Omental fat pad (tissue), 4 donors: ENCODE results near the gene LIX1. TPM values are rescaled to one million over a fixed set of nuclear protein-coding genes. Genes with fewer than 3 reads are reported as not detected.

Experiments used
- ATAC-seq: fragments of 150-250 bp; one replicate; pipeline ENCODE4 v1.9.1; 2016; ENCODE audit warnings: mild to moderate bottlenecking, moderate library complexity; ENCODE audit not compliant: low FRiP score
- DNase-seq: peaks from one replicate; pipeline ENCODE4 v3.0.0-alpha.2; 2019; ENCODE audit warnings: low spot score
- CTCF ChIP-seq, 3 donors: fragments of 450-650 bp; IDR thresholded peaks; one replicate each; pipeline ENCODE4 v1.5.1; 2016 to 2017; ENCODE audit warnings: antibody characterized with exemption in 3 of 3, mild to moderate bottlenecking in 3 of 3, moderate library complexity in 2 of 3
- total RNA-seq, 4 donors: library from RNA; depleted of rRNA; stranded (reverse); fragments of >200 nt; gene quantifications; one replicate each; pipeline ENCODE4 v1.1.0, GENCODE V29; 2016

Gene LIX1
- total RNA-seq, 4 donors from 2014 or later: not detected

GRCh38 chr5:97118261-97119006, 24.0 kb downstream of the LIX1 start:
- ATAC-seq (no peak), DNase-seq (no peak)

GRCh38 chr5:97115932-97116331, 26.5 kb downstream of the LIX1 start:
- TF ChIP-seq CTCF (IDR thresholded peaks at IDR 0.05): no peak
- no peak for DNase-seq
- no peak for ATAC-seq

More at GRCh38 chr5:97118261-97119006, 24.0 kb downstream of the LIX1 start:
- TF ChIP-seq CTCF (IDR thresholded peaks at IDR 0.05): no peak

GRCh38 chr5:97112230-97112629, 30.2 kb downstream of the LIX1 start:
- no peak for ATAC-seq
- TF ChIP-seq CTCF (IDR thresholded peaks at IDR 0.05): no peak
- DNase-seq: no peak

- ATAC-seq (no peak), DNase-seq (no peak)
Observed at GRCh38 chr5:97111616-97112015, 30.8 kb downstream of the LIX1 start.

GRCh38 chr5:97111004-97111403, 31.4 kb downstream of the LIX1 start:
- ATAC-seq: no peak
- DNase-seq: no peak
- TF ChIP-seq CTCF (IDR thresholded peaks at IDR 0.05): no peak

More at GRCh38 chr5:97111616-97112015, 30.8 kb downstream of the LIX1 start:
- TF ChIP-seq CTCF (IDR thresholded peaks at IDR 0.05): no peak

- ATAC-seq (no peak), DNase-seq (no peak)
- TF ChIP-seq CTCF (IDR thresholded peaks at IDR 0.05): no peak
Observed at GRCh38 chr5:97107318-97107717, 35.1 kb downstream of the LIX1 start.

- no peak for ATAC-seq
Observed at GRCh38 chr5:97106216-97106581, 36.2 kb downstream of the LIX1 start.

More at GRCh38 chr5:97106216-97106581, 36.2 kb downstream of the LIX1 start:
- no peak for DNase-seq
- TF ChIP-seq CTCF (IDR thresholded peaks at IDR 0.05): no peak
